Right ventricle myocardium inferior (tissue), 1 donor: ENCODE measurements around the gene CADM2. TPM values are rescaled to one million over a fixed set of nuclear protein-coding genes. Genes with fewer than 3 reads are reported as not detected.

Source experiments
- ATAC-seq: fragments of 200-7000 bp; cut with Tn5 transposase; one replicate; pipeline ENCODE4 v1.9.1; 2020; ENCODE audit warnings: mild to moderate bottlenecking, moderate library complexity
- DNase-seq: peaks from one replicate; pipeline ENCODE4 v3.0.0; 2021; ENCODE audit errors: missing footprints
- intact Hi-C: fragments of 100-400 bp; cut with DNase I; formaldehyde crosslinking; loops from one replicate; pipeline ENCODE4 v1.11.0; 2022
- total RNA-seq: library from RNA; stranded (reverse); fragmentation: NEBNext Ultra II Directional; extraction: Animal tissue kit (Norgen Biotek cat#: 25700); gene quantifications from one replicate; pipeline ENCODE4 v1.2.1, GENCODE V29; 2021
- donor health status: DM: no; HTN: yes; CAD: no; lungs with severe emphysema.

Gene CADM2
- total RNA-seq, 1 donor from 2014 or later, result 0.76 TPM

GRCh38 chr3:85790445-85791030, 831.7 kb downstream of the CADM2 start:
- intact Hi-C loops, result no loop called here
- no peak for ATAC-seq
- no peak for DNase-seq

DNA sequence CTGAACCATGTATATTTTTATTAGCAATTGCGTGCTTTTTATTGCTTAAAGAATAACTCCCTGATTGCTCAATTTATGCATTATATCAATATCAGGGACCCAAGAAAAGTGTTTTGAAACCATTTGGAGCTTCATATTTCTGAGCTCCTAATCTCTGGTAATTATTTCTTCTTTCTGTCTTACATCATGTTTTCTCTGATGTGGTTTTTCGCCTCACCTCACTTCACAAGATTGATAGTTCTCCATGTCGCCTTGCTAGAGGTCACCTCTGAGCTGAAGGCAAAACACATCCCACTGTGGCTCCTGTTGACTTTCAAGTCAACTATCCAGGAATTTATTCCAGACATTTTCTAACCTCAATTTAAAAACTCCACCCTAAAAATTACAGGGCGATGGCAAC, 837.4 kb downstream of the CADM2 start:
- ATAC-seq (no peak), DNase-seq (no peak)
- intact Hi-C loops, result no loop called here

DNA sequence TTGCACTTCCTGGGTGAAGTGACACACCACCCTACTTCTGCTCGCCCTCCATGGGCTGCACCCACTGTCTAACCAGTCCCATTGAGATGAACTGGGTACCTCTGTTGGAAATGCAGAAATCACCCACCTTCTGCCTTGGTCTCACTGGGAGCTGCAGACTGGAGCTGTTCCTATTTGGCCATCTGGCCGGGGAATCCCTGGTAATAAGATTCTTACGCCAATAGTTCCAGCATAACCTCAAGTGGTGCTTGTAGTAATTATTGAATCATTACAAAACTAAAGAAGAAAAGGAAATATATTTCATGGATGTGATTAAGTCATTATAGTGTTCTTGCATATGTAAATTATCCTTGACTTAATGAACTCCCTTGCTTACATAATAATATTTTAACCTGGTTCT, 841.9 kb downstream of the CADM2 start:
- no peak for ATAC-seq
- intact Hi-C loops, result no loop called here
- DNase-seq, result no peak

DNA sequence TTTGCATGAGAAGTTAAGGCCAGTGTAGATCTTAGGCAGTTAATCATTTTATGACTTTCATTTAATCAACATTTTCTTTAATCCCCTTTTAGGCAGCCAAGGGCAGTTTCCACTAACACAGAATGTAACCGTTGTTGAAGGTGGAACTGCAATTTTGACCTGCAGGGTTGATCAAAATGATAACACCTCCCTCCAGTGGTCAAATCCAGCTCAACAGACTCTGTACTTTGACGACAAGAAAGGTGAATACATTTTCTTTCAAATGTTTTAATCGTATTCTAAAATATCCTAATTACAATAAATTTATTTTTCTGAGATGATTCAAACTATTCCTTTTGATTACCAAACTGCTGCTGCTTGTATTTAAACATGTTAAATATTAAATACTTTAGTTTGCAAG, 843.2 kb downstream of the CADM2 start:
- intact Hi-C loops, result no loop called here
- DNase-seq, result no peak
- no peak for ATAC-seq

GRCh38 chr3:85808755-85809154, 850.0 kb downstream of the CADM2 start:
- DNase-seq (no peak), ATAC-seq (no peak)
- intact Hi-C loops, result no loop called here

DNA sequence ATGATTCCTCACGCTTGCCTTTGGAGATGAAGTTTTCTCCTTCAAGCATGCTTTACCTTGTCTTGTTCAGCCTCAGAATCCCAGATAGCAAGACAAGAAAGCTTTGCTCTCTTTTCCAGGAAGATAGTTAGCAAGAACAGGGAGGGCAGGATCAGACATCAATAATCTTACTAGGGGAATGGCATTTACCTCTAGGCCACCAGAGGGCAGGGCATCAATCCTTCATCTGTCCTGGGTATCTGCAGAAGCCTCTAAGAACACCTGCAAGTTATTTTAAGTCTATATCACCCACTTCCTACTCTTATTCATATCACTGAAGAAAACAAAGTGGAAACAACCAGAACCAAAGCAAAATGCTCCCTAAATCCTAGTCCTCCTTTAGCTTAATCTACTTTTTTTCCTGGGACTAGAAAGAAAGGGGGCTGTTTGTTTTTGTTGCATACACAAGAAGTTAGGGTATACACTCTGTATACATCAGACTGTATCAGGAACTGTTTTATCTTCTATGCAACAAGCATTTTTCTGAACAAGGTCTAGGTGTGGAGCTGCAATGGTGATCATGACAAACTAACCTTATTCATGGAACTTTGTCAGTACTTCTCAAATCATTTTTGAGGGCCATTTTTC, 862.5 kb downstream of the CADM2 start:
- intact Hi-C loops, result no loop called here
- no peak for DNase-seq
- no peak for ATAC-seq

- intact Hi-C loops, result no loop called here
- no peak for ATAC-seq
Observed at GRCh38 chr3:85835857-85836440, 877.2 kb downstream of the CADM2 start.

DNA sequence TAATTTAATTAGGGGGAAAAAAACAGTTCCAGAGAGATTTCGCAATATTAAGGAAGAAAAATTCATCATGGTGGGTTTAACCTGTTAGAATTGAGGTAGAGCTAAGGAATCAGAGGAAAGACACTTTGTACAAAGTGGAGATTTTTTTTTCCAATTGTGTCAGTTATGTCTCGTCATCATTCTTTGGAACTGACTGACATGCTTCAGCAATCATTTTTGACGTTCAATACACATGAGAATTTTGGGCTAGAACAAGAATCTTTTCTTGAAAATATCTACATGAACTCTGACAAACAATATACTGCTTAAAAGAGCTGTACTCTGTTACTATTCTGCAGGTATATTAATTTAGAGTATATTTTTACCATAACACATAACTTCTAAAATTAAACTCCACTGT, 878.6 kb downstream of the CADM2 start:
- ATAC-seq (no peak), DNase-seq (no peak)
- intact Hi-C loops, result no loop called here

More at GRCh38 chr3:85835857-85836440, 877.2 kb downstream of the CADM2 start:
- no peak for DNase-seq

DNA sequence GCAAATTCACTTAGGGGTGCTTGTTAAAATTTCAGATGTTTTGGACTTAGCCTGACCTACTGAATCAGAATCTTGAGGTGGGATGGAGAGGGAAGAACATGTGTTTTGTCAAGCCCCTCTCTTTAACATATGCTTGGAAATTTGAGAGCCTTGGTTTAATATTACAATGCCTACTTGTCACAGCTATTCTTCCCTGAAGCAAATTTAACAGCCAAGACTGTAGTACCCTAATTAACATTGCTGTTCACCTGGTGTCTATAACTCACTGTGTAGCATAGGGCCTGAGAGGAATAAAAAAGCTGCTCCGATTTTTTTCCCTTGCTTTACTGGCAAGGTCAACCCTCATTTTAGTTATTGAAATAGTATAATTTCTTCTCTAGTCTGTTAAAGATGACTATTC, 880.1 kb downstream of the CADM2 start:
- no peak for DNase-seq
- no peak for ATAC-seq
- intact Hi-C loops, result no loop called here

DNA sequence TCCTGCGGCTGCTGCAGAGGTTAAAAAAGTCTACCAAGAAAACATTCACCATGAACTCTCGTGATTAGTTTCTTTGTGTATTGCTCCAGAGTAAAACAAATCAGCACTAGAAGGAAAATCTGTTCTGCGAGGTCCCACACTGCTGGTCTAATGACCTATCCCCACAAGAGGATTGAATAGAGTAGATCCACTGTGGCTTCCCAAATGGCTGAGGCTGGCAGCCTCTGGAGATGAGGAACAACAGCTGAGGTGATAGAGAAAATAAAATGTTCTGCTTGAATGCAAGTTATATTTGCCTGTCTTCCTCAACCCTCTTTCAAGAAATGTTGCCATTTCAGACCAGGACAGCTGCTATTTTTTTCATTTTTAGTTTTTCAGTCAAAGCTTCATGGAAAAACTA, 883.3 kb downstream of the CADM2 start:
- intact Hi-C loops, result no loop called here
- no peak for ATAC-seq
- no peak for DNase-seq

- intact Hi-C loops, result no loop called here
- DNase-seq (no peak), ATAC-seq (no peak)
Observed at GRCh38 chr3:85846940-85847339, 888.2 kb downstream of the CADM2 start.

- intact Hi-C loops, result no loop called here
- no peak for DNase-seq
- ATAC-seq, result no peak
Observed at GRCh38 chr3:85851071-85851470, 892.3 kb downstream of the CADM2 start.

DNA sequence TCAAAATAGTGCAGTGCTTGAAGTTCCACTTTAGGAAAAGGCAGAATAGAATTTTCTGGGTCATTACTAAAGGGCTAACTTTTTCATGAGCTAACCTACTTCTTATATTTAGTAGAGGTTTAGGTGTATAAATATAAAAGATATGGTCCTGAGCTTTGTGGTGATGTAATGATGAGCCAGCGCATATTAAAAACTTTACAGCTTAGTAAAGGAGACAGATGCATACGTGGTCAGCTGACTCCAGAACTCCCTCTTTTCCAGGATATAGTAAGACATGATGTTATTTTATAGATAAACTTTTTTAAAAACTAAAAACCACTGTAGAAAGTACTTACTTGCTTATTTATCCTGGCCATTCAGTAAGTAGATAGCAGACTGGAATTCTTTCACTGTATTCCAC, 895.0 kb downstream of the CADM2 start:
- no peak for DNase-seq
- ATAC-seq, result no peak
- intact Hi-C loops, result no loop called here

- DNase-seq, result no peak
- intact Hi-C loops, result no loop called here
- ATAC-seq, result no peak
Observed at GRCh38 chr3:85862893-85863455, 904.2 kb downstream of the CADM2 start.

- intact Hi-C loops, result no loop called here
- no peak for ATAC-seq
- no peak for DNase-seq
Observed at GRCh38 chr3:85864896-85865295, 906.1 kb downstream of the CADM2 start.

GRCh38 chr3:85867072-85867471, 908.3 kb downstream of the CADM2 start:
- DNase-seq, result no peak
- no peak for ATAC-seq
- intact Hi-C loops, result no loop called here

- no peak for ATAC-seq
- DNase-seq, result no peak
- intact Hi-C loops, result no loop called here
Observed at GRCh38 chr3:85875589-85875988, 916.8 kb downstream of the CADM2 start.

DNA sequence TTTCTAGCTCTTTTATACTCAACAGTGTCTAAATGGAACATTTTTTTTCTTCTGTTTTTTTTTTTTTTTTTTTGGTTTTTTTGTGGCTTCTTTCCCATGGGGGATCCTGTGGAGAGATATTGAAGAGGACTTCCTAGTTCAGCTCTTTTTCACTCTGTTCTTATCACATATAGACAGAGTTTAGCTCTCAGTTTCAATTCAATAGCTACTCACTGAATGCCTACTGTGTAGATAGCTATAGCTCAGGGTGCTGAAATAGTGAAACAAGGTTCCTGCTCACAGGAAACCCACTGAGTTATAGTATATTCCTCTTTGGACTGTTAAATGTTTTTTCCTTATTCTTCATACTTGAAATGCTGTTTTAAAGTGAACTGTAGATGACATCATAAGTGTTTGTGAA, 918.8 kb downstream of the CADM2 start:
- ATAC-seq (no peak), DNase-seq (no peak)
- intact Hi-C loops, result no loop called here

- DNase-seq (no peak), ATAC-seq (no peak)
- intact Hi-C loops, result no loop called here
Observed at GRCh38 chr3:85881833-85882393, 923.1 kb downstream of the CADM2 start.

DNA sequence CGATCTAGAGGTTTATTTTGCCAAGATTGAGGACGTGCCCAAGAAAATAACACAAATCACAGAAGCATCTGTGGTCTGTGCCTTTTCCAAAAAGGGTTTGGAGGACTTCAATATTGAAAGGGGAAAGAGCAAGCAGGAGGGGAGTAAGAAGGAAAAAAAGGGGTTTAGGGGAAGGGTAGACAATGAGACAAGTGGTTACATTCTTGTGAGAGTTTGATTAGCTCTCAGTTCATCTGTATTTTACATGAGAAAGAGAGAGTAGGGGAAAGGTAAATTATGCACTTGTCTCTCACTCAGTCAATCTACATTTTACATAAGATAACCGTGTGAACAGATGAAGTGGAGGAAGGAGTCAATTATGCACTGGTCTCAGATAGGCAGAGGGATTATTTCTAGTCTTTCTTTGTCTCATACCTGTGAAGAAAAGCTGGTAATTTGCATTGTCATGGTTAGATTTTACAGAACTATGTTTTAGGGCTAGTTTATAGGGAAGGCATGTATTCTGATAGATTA, 931.3 kb downstream of the CADM2 start:
- ATAC-seq (no peak), DNase-seq (no peak)
- intact Hi-C loops, result no loop called here
